ENCODE results near the gene MAPK10. TPM values are rescaled to one million over a fixed set of nuclear protein-coding genes. Genes with fewer than 3 reads are reported as not detected.

MAPK10 gene
- total and polyA plus RNA-seq, 2 donors (not counting 3 experiments of a cell fraction or from before 2014, with no cell fraction given): 0.17 TPM; not detected in 1

GRCh38 chr4:85986266-85986665 is 373.6 kb downstream of the MAPK10 start:
- Histone ChIP-seq H4K20me1 (replicated peaks; ENCODE audit: control insufficient read depth, extremely low read depth, insufficient read depth, low read length) (no peaks in the 10 kb centered on the region), H3K4me3 (replicated peaks in 1 of 3; ENCODE audit: insufficient read depth in 1 of 3, low read depth in 1 of 3, low read length in 3 of 3) (no peak overlapping the region), H3K9me3 (replicated peaks; ENCODE audit: control insufficient read depth, insufficient read depth, low read length) (no peaks in the 10 kb centered on the region), H3K27ac (ENCODE audit: insufficient read depth, low read depth, low read length) (no peak overlapping the region), H3K27me3 (ENCODE audit: control insufficient read depth in 2 of 2, insufficient read depth in 2 of 2, low read length in 2 of 2) (no peaks in the 10 kb centered on the region), H2AFZ (ENCODE audit: low read depth, low read length) (no peak overlapping the region), H3K4me2 (ENCODE audit: insufficient read depth, low read length) (no peak overlapping the region), H3K79me2 (ENCODE audit: control insufficient read depth, insufficient read depth, low read length) (peaks cover 9% of the 10 kb centered on the region), H3K9ac (replicated peaks; ENCODE audit: extremely low read depth, insufficient read depth, low read length) (no peak overlapping the region), H3K36me3 (ENCODE audit: control insufficient read depth in 2 of 2, extremely low read depth in 1 of 2, insufficient read depth in 2 of 2, low read length in 2 of 2) (peaks cover 0 to 13% of the 10 kb centered on the region in 2 experiments), H3K4me1 (ENCODE audit: control insufficient read depth, extremely low read depth, insufficient read depth, low read length) (no peaks in the 10 kb centered on the region), H3K9me1 (replicated peaks; ENCODE audit: control insufficient read depth, extremely low read depth, insufficient read depth, low read length) (no peaks in the 10 kb centered on the region)
- BruUV-seq (replicated peaks): no TSS peak
- intact Hi-C loops (cut with micrococcal nuclease) (no loop called here), dilution Hi-C loops (cut with MboI; ENCODE audit: extremely low pct_ligation_motif_present, low sequenced_read_pairs) (no loop called here)
- ChIA-PET POLR2A (no interaction called here), CTCF (interaction anchor here (1.2 to 2.1 kb wide), 4 partner anchors 11 to 239 kb away, joined by 4 to 14 read pairs (median 8); no protein-coding TSS in a partner anchor)
- TF ChIP-seq FOS (IDR thresholded peaks at IDR 0.05; ENCODE audit: borderline replicate concordance, insufficient read depth, low read length) (no peak), POLR2AphosphoS5 (IDR thresholded peaks at IDR 0.05; ENCODE audit: insufficient read depth, low read depth, low read length) (no peak), EZH2 (IDR thresholded peaks at IDR 0.05; ENCODE audit: borderline replicate concordance, low read depth, low read length, severe bottlenecking) (no peak), GATA2 (IDR thresholded peaks at IDR 0.05; ENCODE audit: insufficient read depth, insufficient read length, low read depth, low read length) (no peak), POLR2A (IDR thresholded peaks at IDR 0.05; ENCODE audit: low read depth, low read length) (no peak), JUN (IDR thresholded peaks at IDR 0.05; ENCODE audit: borderline replicate concordance, insufficient read depth, insufficient read length, low read depth) (no peak), MYC (IDR thresholded peaks at IDR 0.05; ENCODE audit: low read depth, low read length) (no peak)
- TF ChIP-seq, protein P1, sequence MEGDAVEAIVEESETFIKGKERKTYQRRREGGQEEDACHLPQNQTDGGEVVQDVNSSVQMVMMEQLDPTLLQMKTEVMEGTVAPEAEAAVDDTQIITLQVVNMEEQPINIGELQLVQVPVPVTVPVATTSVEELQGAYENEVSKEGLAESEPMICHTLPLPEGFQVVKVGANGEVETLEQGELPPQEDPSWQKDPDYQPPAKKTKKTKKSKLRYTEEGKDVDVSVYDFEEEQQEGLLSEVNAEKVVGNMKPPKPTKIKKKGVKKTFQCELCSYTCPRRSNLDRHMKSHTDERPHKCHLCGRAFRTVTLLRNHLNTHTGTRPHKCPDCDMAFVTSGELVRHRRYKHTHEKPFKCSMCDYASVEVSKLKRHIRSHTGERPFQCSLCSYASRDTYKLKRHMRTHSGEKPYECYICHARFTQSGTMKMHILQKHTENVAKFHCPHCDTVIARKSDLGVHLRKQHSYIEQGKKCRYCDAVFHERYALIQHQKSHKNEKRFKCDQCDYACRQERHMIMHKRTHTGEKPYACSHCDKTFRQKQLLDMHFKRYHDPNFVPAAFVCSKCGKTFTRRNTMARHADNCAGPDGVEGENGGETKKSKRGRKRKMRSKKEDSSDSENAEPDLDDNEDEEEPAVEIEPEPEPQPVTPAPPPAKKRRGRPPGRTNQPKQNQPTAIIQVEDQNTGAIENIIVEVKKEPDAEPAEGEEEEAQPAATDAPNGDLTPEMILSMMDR (IDR thresholded peaks at IDR 0.05; ENCODE audit: extremely low read depth in 1 of 2, insufficient read depth in 1 of 2, low read depth in 1 of 2, low read length in 2 of 2): no peak
- TF ChIP-seq, protein P2, sequence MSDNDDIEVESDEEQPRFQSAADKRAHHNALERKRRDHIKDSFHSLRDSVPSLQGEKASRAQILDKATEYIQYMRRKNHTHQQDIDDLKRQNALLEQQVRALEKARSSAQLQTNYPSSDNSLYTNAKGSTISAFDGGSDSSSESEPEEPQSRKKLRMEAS (IDR thresholded peaks at IDR 0.05; ENCODE audit: insufficient read depth, insufficient read length): no peak
- no peak for FAIRE-seq
- DNase-seq (ENCODE audit: low read depth, low spot score): no peak

Measured in endothelial cell of umbilical vein (primary cell).